ENCODE measurements around the gene RC3H2.

DNA sequence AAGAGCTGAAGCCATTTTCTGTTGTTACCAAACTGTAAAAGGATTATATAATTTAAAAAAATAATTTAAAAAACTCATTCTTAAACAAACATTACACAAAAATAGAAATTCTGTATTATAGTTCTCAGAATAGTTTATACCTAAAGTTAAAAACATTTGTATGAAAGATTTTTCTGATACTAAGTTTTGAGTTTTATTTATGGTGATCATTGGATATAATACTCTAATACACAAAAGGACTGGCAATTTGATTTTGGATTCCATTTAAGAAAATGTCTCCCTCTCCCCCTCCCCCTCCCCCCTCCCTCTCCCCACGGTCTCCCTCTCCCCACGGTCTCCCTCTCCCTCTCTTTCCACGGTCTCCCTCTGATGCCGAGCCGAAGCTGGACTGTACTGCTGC lies 39.1 kb downstream of the RC3H2 start:
- TF ChIP-seq CTCF (IDR thresholded peaks at IDR 0.05; ENCODE audit: borderline replicate concordance, extremely low read depth, low read length, poor library complexity, severe bottlenecking), result no peak
- TF ChIP-seq EZH2 (IDR thresholded peaks at IDR 0.05; ENCODE audit: borderline replicate concordance, low read depth, low read length, severe bottlenecking), result no peak

Measured in DND-41 (cell line).